ENCODE data around the gene ZBTB7C. TPM values are rescaled to one million over a fixed set of nuclear protein-coding genes. Genes with fewer than 3 reads are reported as not detected.
"Not testable (repeated sequence)": the region's sequence is repeated elsewhere in the genome, so short reads cannot be mapped to it uniquely, and the experiment has no call there.

ZBTB7C gene
- total and polyA plus RNA-seq, 5 donors from 2014 or later: not detected

GRCh38 chr18:48281460-48281859 lies 127.7 kb downstream of the ZBTB7C start:
- not testable (repeated sequence) for H3K27me3 Mint-ChIP-seq; H3K36me3 Mint-ChIP-seq; H3K27me3 ChIP-seq (ENCODE audit: control insufficient read depth, insufficient read depth, low read length); H3K4me1 Mint-ChIP-seq; H3K9me3 Mint-ChIP-seq; H3K27ac Mint-ChIP-seq; H3K4me1 ChIP-seq (ENCODE audit: control insufficient read depth, insufficient read depth, low read length, poor library complexity, severe bottlenecking); ATAC-seq (ENCODE audit: low read depth in 2 of 2); H3K36me3 ChIP-seq (ENCODE audit: control insufficient read depth, insufficient read depth, low read length); DNase-seq; H3K9me3 ChIP-seq (ENCODE audit: control insufficient read depth in 2 of 2, low read length in 2 of 2); H3K4me3 Mint-ChIP-seq; H3K4me3 ChIP-seq (ENCODE audit: low read depth, low read length); H3K27ac ChIP-seq (ENCODE audit: insufficient read depth, low read length, poor library complexity, severe bottlenecking)

- no peak overlapping the region for H3K4me3 ChIP-seq (ENCODE audit: low read depth, low read length)
- ATAC-seq (ENCODE audit: low read depth in 2 of 2): no peak
- no peak overlapping the region for H3K27ac Mint-ChIP-seq
Measured at GRCh38 chr18:48279312-48279711, 129.9 kb downstream of the ZBTB7C start.

GRCh38 chr18:48278081-48278480 lies 131.1 kb downstream of the ZBTB7C start:
- Mint-ChIP-seq H3K36me3 (no peaks in the 10 kb centered on the region), H3K27ac (no peak overlapping the region), H3K4me3 (no peak overlapping the region), H3K9me3 (peaks cover 0 to 3% (median 2%) of the 10 kb centered on the region in 7 donors), H3K27me3 (no peaks in the 10 kb centered on the region), H3K4me1 (no peaks in the 10 kb centered on the region)
- Histone ChIP-seq H3K36me3 (ENCODE audit: control insufficient read depth, insufficient read depth, low read length) (no peaks in the 10 kb centered on the region), H3K4me1 (ENCODE audit: control insufficient read depth, insufficient read depth, low read length, poor library complexity, severe bottlenecking) (no peaks in the 10 kb centered on the region), H3K9me3 (ENCODE audit: control insufficient read depth in 2 of 2, low read length in 2 of 2) (no peaks in the 10 kb centered on the region), H3K27ac (ENCODE audit: insufficient read depth, low read length, poor library complexity, severe bottlenecking) (no peak overlapping the region), H3K27me3 (ENCODE audit: control insufficient read depth, insufficient read depth, low read length) (no peaks in the 10 kb centered on the region), H3K4me3 (ENCODE audit: low read depth, low read length) (no peak overlapping the region)
- no peak for DNase-seq
- ATAC-seq (ENCODE audit: low read depth in 2 of 2): no peak

More at GRCh38 chr18:48279312-48279711, 129.9 kb downstream of the ZBTB7C start:
- H3K9me3 Mint-ChIP-seq: peaks cover 0 to 8% (median 3%) of the 10 kb centered on the region in 7 donors
- no peak overlapping the region for H3K4me3 Mint-ChIP-seq
- H3K36me3 ChIP-seq (ENCODE audit: control insufficient read depth, insufficient read depth, low read length): no peaks in the 10 kb centered on the region
- H3K36me3 Mint-ChIP-seq: no peaks in the 10 kb centered on the region
- no peak overlapping the region for H3K27ac ChIP-seq (ENCODE audit: insufficient read depth, low read length, poor library complexity, severe bottlenecking)
- H3K9me3 ChIP-seq (ENCODE audit: control insufficient read depth in 2 of 2, low read length in 2 of 2): no peaks in the 10 kb centered on the region
- no peak for DNase-seq
- no peaks in the 10 kb centered on the region for H3K4me1 Mint-ChIP-seq
- no peaks in the 10 kb centered on the region for H3K27me3 ChIP-seq (ENCODE audit: control insufficient read depth, insufficient read depth, low read length)
- H3K27me3 Mint-ChIP-seq: no peaks in the 10 kb centered on the region
- H3K4me1 ChIP-seq (ENCODE audit: control insufficient read depth, insufficient read depth, low read length, poor library complexity, severe bottlenecking): no peaks in the 10 kb centered on the region

- no peak for ATAC-seq (ENCODE audit: low read depth in 2 of 2)
Measured at GRCh38 chr18:48274301-48274700, 134.9 kb downstream of the ZBTB7C start.

GRCh38 chr18:48270929-48271328 lies 138.3 kb downstream of the ZBTB7C start:
- no peaks in the 10 kb centered on the region for H3K36me3 Mint-ChIP-seq
- H3K27me3 Mint-ChIP-seq: peaks cover 5% of the 10 kb centered on the region
- Histone ChIP-seq H3K27me3 (ENCODE audit: control insufficient read depth, insufficient read depth, low read length) (no peaks in the 10 kb centered on the region), H3K36me3 (ENCODE audit: control insufficient read depth, insufficient read depth, low read length) (no peaks in the 10 kb centered on the region), H3K27ac (ENCODE audit: insufficient read depth, low read length, poor library complexity, severe bottlenecking) (no peak overlapping the region), H3K4me3 (ENCODE audit: low read depth, low read length) (no peak overlapping the region), H3K4me1 (ENCODE audit: control insufficient read depth, insufficient read depth, low read length, poor library complexity, severe bottlenecking) (no peaks in the 10 kb centered on the region), H3K9me3 (ENCODE audit: control insufficient read depth in 2 of 2, low read length in 2 of 2) (no peaks in the 10 kb centered on the region)
- DNase-seq: no peak
- H3K4me3 Mint-ChIP-seq: no peak overlapping the region
- no peak for ATAC-seq (ENCODE audit: low read depth in 2 of 2)
- peaks cover 0 to 6% (median 0%) of the 10 kb centered on the region in 7 donors for H3K9me3 Mint-ChIP-seq
- H3K27ac Mint-ChIP-seq: no peak overlapping the region
- H3K4me1 Mint-ChIP-seq: no peaks in the 10 kb centered on the region

More at GRCh38 chr18:48274301-48274700, 134.9 kb downstream of the ZBTB7C start:
- no peaks in the 10 kb centered on the region for H3K36me3 Mint-ChIP-seq
- peaks cover 0 to 6% (median 0%) of the 10 kb centered on the region in 7 donors for H3K9me3 Mint-ChIP-seq
- H3K27me3 Mint-ChIP-seq: no peaks in the 10 kb centered on the region
- no peak overlapping the region for H3K4me3 ChIP-seq (ENCODE audit: low read depth, low read length)
- DNase-seq: no peak
- H3K4me1 Mint-ChIP-seq: no peaks in the 10 kb centered on the region
- H3K27ac Mint-ChIP-seq: no peak overlapping the region
- no peaks in the 10 kb centered on the region for H3K36me3 ChIP-seq (ENCODE audit: control insufficient read depth, insufficient read depth, low read length)
- H3K4me3 Mint-ChIP-seq: no peak overlapping the region
- H3K27me3 ChIP-seq (ENCODE audit: control insufficient read depth, insufficient read depth, low read length): no peaks in the 10 kb centered on the region
- H3K4me1 ChIP-seq (ENCODE audit: control insufficient read depth, insufficient read depth, low read length, poor library complexity, severe bottlenecking): no peaks in the 10 kb centered on the region
- H3K9me3 ChIP-seq (ENCODE audit: control insufficient read depth in 2 of 2, low read length in 2 of 2): no peaks in the 10 kb centered on the region
- no peak overlapping the region for H3K27ac ChIP-seq (ENCODE audit: insufficient read depth, low read length, poor library complexity, severe bottlenecking)

- ATAC-seq (ENCODE audit: low read depth in 2 of 2): no peak
- H3K9me3 Mint-ChIP-seq: peaks cover 0 to 5% (median 0%) of the 10 kb centered on the region in 7 donors
Measured at GRCh38 chr18:48265328-48265727, 143.9 kb downstream of the ZBTB7C start.

GRCh38 chr18:48263914-48264902 lies 145.0 kb downstream of the ZBTB7C start:
- H3K27ac Mint-ChIP-seq: no peak overlapping the region
- H3K4me3 Mint-ChIP-seq: no peak overlapping the region
- no peak for DNase-seq
- H3K4me1 ChIP-seq (ENCODE audit: control insufficient read depth, insufficient read depth, low read length, poor library complexity, severe bottlenecking): no peaks in the 10 kb centered on the region
- H3K27me3 Mint-ChIP-seq: peaks cover 10% of the 10 kb centered on the region
- no peaks in the 10 kb centered on the region for H3K4me1 Mint-ChIP-seq
- H3K27me3 ChIP-seq (ENCODE audit: control insufficient read depth, insufficient read depth, low read length): peaks cover 2% of the 10 kb centered on the region
- H3K9me3 ChIP-seq (ENCODE audit: control insufficient read depth in 2 of 2, low read length in 2 of 2): no peaks in the 10 kb centered on the region
- no peak overlapping the region for H3K27ac ChIP-seq (ENCODE audit: insufficient read depth, low read length, poor library complexity, severe bottlenecking)
- H3K4me3 ChIP-seq (ENCODE audit: low read depth, low read length): no peak overlapping the region
- H3K36me3 ChIP-seq (ENCODE audit: control insufficient read depth, insufficient read depth, low read length): no peaks in the 10 kb centered on the region
- peaks cover 0 to 5% (median 0%) of the 10 kb centered on the region in 7 donors for H3K9me3 Mint-ChIP-seq
- no peaks in the 10 kb centered on the region for H3K36me3 Mint-ChIP-seq
- ATAC-seq (ENCODE audit: low read depth in 2 of 2): no peak

More at GRCh38 chr18:48265328-48265727, 143.9 kb downstream of the ZBTB7C start:
- H3K36me3 ChIP-seq (ENCODE audit: control insufficient read depth, insufficient read depth, low read length): no peaks in the 10 kb centered on the region
- Mint-ChIP-seq H3K4me1 (no peaks in the 10 kb centered on the region), H3K36me3 (no peaks in the 10 kb centered on the region), H3K27ac (no peak overlapping the region), H3K4me3 (no peak overlapping the region), H3K27me3 (peaks cover 10% of the 10 kb centered on the region)
- H3K27ac ChIP-seq (ENCODE audit: insufficient read depth, low read length, poor library complexity, severe bottlenecking): no peak overlapping the region
- DNase-seq: no peak
- no peak overlapping the region for H3K4me3 ChIP-seq (ENCODE audit: low read depth, low read length)
- H3K27me3 ChIP-seq (ENCODE audit: control insufficient read depth, insufficient read depth, low read length): peaks cover 2% of the 10 kb centered on the region
- H3K9me3 ChIP-seq (ENCODE audit: control insufficient read depth in 2 of 2, low read length in 2 of 2): no peaks in the 10 kb centered on the region
- H3K4me1 ChIP-seq (ENCODE audit: control insufficient read depth, insufficient read depth, low read length, poor library complexity, severe bottlenecking): no peaks in the 10 kb centered on the region

All from CD4-positive, CD25-positive, alpha-beta regulatory T cell (primary cell).